GM18909 (cell line): ENCODE data around the gene DNAJC8.

ENCODE experiments used
- ATAC-seq: cut with Tn5 transposase; IDR thresholded peaks from one replicate; pipeline ENCODE4 v1.9.1; 2021; ENCODE audit warnings: mild to moderate bottlenecking; ENCODE audit not compliant: unreplicated experiment, poor library complexity

The DNAJC8 gene, protein sequence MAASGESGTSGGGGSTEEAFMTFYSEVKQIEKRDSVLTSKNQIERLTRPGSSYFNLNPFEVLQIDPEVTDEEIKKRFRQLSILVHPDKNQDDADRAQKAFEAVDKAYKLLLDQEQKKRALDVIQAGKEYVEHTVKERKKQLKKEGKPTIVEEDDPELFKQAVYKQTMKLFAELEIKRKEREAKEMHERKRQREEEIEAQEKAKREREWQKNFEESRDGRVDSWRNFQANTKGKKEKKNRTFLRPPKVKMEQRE

DNA sequence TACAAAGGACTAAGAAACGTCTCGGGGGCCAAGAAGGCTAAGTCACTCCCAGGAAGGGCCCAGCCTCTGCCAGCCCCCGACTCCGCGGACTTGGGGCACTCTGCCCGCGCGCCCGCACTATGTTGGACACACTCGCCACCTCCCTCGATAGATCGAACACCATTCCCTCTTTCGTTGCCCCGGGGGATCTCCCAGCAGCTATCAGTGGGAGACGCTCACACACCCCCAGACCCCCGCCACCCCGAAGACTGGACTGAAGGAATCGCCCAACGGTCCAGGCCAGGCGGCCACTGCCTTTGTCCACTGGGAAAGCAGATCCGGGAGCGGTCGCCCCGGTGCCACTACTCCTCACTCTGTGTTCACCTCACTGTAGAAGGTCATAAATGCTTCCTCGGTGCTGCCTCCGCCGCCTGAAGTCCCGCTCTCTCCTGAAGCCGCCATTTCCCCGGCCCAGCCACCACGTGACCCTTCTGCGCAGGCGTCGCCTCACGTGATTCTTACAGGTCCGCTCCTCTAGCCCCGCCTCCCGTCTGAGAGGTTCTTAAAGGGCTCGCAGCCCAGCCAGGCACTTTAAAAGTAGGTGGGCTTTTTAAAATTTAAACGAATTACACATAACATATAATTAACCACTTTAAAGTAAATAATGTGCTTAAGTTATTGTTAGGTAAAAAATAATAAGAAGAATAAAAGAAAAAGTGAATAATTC is at the start of gene DNAJC8:
TSS of gene DNAJC8 (minus strand) at position 472 of the 706 bp plus-strand sequence. CDS start at position 441, 31 bp downstream.
- peak; percentile 67 for ATAC-seq

- ATAC-seq, result no peak
Observed at GRCh38 chr1:28281608-28282425, 49.0 kb upstream of the DNAJC8 start.

GRCh38 chr1:28280977-28281381 is 48.1 kb upstream of the DNAJC8 start:
- no peak for ATAC-seq

DNA sequence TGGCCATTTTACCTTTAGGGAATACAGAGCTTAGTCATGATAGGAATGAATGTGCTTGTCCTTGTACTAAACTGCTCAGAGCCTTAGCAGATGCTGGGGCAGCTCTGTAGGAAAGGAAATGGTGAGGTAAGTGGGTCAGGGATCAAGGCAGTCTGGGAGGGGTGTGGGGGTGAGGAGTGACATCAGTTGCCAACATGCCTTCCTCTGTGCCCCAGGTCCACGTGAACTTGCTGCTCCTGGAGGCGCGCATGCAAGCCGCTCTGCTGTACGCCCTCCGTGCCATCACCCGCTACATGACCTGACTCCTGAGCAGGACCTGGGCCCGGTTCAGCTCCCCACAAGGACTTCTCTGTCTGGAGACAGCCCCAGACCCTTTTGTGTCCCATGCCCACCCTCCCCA is 47.7 kb upstream of the DNAJC8 start:
- ATAC-seq, result no peak

GRCh38 chr1:28279721-28280120 is 46.9 kb upstream of the DNAJC8 start:
- no peak for ATAC-seq

- ATAC-seq, result no peak
Observed at GRCh38 chr1:28278763-28279162, 45.9 kb upstream of the DNAJC8 start.

DNA sequence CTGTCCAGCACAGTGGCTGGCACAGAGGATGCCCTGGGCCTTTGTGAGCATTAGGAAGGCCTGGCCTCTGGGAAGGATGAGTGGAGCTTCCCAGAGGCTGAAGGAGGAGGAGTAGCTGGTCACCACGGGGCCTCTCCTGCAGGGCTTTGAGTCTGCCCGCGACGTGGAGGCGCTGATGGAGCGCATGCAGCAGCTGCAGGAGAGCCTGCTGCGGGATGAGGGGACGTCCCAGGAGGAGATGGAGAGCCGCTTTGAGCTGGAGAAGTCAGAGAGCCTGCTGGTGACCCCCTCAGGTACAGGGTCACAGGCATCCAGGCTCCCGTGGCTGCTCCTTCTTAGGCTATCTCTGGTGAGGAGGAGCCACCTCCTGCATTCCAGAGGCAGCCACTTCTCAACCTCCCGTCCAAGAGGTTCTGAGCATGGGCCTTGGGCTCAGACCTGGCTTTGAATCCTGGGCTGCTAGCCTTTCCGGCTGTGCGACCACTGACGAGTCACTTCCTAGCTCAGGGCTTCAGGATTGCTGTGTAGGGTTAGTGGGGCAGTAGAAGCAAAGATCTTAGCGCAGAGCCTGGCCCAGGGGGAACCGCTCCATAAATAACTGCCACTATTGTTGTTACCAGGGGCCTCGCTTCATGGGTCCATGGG is 40.5 kb upstream of the DNAJC8 start:
- ATAC-seq, result no peak

GRCh38 chr1:28272215-28272852 is 39.5 kb upstream of the DNAJC8 start:
- ATAC-seq, result no peak

DNA sequence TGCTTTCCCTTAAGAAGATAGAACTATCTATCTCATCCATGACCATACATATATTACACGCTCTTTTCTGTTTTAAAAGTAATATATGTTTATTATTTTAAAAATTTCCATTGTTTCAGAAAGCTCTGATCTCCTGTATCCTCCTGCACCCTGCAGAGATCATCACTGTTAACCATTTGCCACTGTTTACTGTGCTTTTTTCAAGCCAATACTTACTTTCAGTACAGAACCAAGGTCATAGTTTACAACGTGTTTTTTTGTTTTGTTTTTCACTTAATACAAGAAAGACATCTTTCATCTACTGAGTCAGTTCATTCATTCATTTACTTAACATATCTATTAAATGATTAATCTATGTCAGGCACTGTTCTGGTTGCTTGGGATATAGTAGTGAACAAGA is 36.7 kb upstream of the DNAJC8 start:
- no peak for ATAC-seq

- no peak for ATAC-seq
Observed at GRCh38 chr1:28267633-28268032, 34.8 kb upstream of the DNAJC8 start.

GRCh38 chr1:28266920-28267322 is 34.1 kb upstream of the DNAJC8 start:
- no peak for ATAC-seq

DNA sequence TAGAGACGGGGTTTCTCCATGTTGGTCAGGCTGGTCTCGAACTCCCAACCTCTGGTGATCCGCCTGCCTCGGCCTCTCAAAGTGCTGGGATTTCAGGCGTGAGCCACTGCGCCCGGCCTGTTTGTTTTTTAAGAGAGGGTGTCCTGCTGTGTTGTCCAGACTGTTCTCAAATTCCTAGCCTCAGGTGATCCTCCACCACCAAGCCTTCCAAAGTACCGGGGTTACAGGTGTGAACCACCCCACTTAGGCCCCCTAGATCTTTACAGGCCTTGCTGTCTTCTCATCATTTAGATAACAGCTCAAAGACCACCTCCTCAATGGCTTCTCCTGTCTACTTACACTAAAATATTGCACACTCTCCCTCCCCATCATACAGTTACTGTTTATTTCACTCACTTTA is 32.7 kb upstream of the DNAJC8 start:
- no peak for ATAC-seq

DNA sequence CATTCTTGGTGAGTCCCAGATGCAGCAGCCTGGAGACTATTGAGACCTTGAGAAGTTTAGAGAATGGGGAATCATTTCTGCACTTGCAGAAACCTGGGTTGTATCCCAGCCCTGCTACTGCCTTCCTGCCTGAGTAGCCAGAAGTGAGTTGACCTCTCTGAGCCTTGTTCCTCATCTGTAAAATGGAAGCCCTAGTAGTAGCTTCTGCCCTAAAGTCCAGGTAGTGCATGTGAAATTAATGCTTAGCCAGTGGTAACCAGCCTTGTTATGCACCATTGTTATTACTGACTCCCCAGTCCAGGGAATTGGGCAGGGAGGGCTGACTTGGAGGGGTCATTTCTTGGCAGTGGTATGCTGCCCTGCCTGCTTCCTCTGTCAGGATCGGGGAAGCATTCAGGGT is 32.1 kb upstream of the DNAJC8 start:
- no peak for ATAC-seq

DNA sequence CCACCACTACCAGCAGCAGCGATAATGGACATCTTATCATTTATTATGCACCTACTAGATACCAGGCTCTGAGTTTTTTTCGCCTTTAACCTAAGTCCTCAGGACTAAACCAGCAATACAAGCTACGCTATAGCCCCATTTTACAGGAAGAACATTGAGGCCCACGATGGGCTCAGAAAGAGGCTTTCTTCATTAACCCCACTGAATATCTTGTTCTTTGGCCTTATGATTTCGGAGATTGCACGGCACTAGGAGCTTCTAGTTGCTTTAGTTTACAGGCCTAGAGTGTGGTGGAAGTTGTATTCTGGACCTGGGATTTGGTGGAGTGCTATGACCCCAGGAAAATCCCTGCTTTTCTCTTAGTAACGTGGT is 28.0 kb upstream of the DNAJC8 start:
- ATAC-seq, result no peak

- ATAC-seq, result no peak
Observed at GRCh38 chr1:28259934-28260802, 27.3 kb upstream of the DNAJC8 start.

DNA sequence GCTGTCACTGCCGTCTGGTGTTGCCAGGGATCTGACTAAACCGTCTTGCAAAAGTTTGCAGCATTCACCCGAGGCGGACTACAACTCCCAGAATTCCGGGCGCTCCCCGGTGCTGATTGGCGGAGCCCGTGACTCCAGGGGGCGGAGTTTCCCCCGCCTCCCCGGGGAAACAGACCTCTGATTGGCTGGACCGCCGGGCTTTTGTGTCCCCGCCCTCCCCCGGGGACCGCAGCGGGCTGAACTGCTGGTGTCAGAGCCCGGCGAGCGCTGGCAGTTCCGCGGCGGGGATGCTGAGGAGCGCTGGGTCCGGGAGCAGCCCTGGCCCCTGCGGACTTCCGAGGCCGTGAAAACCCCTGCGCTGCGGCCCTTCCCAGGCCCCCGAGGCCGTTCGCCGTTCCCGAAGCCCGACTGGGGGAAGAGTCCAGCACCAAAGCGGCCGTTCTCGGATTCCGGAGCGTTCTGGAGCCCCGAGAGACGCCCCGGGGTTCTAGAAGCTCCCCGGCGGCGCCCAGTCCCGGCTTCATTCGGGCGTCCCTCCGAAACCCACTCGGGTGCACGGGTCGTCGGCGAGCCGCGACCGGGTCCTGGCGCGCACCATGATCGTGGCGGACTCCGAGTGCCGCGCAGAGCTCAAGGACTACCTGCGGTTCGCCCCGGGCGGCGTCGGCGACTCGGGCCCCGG is 26.6 kb upstream of the DNAJC8 start, which contains the start of gene SESN2:
TSS of gene SESN2 (plus strand) at position 267 of the 682 bp plus-strand sequence. CDS start at position 597, 330 bp downstream.
- ATAC-seq, result peak; percentile 96

- ATAC-seq, result no peak
Observed at GRCh38 chr1:28258628-28259251, 25.9 kb upstream of the DNAJC8 start.

- no peak for ATAC-seq
Observed at GRCh38 chr1:28257736-28258135, 24.9 kb upstream of the DNAJC8 start.
